ENCODE data around the gene HMCES. TPM values are rescaled to one million over a fixed set of nuclear protein-coding genes. Genes with fewer than 3 reads are reported as not detected.
"Not testable (repeated sequence)": the region's sequence is repeated elsewhere in the genome, so short reads cannot be mapped to it uniquely, and the experiment has no call there.

Gene HMCES
- total RNA-seq, 6 experiments from 2014 or later: 17.4 to 36.9 (median 20.1) TPM

DNA sequence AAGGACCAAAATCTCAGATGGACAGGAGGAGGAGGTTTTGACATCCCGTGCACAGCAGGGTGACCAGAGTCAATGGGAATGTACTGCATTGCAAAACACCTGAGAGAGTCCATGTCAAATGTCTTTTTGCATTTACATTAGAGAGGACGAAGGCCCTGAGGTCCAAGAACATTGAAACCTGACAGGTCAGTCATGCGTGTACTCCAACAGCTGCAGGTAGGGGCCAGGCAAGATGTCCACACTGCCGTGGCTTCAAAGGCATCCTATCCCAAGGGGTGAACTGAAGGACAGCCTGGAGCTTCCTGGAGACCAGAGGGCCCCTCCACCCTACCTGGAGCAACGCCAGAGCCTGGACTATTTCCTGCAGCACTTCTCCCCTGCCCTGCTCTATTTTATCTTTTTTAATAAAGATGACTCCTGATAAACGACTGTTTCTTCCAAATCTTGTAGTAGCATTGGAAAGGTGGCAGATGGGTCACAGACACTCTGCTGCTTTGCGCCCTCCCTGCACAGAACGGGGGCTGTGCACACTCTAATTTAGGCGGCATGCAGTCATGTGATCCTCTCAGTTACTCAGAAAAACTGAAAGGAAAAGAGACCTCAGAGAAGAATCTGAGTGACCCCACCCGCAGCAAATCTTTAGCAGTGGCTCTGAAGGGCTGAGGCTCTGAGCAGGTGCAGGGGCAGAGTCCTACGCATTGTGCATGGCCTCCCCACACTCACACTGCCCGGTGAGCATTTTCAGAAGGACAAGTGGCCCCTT lies 68.2 kb downstream of the HMCES start:
- no peak for TF ChIP-seq POLR2A (IDR thresholded peaks at IDR 0.05)
- TF ChIP-seq, protein P1, sequence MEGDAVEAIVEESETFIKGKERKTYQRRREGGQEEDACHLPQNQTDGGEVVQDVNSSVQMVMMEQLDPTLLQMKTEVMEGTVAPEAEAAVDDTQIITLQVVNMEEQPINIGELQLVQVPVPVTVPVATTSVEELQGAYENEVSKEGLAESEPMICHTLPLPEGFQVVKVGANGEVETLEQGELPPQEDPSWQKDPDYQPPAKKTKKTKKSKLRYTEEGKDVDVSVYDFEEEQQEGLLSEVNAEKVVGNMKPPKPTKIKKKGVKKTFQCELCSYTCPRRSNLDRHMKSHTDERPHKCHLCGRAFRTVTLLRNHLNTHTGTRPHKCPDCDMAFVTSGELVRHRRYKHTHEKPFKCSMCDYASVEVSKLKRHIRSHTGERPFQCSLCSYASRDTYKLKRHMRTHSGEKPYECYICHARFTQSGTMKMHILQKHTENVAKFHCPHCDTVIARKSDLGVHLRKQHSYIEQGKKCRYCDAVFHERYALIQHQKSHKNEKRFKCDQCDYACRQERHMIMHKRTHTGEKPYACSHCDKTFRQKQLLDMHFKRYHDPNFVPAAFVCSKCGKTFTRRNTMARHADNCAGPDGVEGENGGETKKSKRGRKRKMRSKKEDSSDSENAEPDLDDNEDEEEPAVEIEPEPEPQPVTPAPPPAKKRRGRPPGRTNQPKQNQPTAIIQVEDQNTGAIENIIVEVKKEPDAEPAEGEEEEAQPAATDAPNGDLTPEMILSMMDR (IDR thresholded peaks at IDR 0.05): no peak
- 35% methylated on average over 11 of the region's 12 CpGs for WGBS (ENCODE audit: insufficient coverage, low coverage, low lambda C conversion rate, missing lambda C conversion rate)
- Histone ChIP-seq H3K27me3 (no peaks in the 10 kb centered on the region), H3K27ac (no peak overlapping the region), H3K9me3 (no peaks in the 10 kb centered on the region), H3K36me3 (no peaks in the 10 kb centered on the region), H3K4me1 (peaks cover 0 to 5% (median 0%) of the 10 kb centered on the region in 4 donors), H3K4me3 (no peak overlapping the region)
- intact Hi-C loops (cut with DNase I): no loop called here
- ATAC-seq (peak in 2 of 4 donors; percentile 9 to 23), DNase-seq (no peak)

DNA sequence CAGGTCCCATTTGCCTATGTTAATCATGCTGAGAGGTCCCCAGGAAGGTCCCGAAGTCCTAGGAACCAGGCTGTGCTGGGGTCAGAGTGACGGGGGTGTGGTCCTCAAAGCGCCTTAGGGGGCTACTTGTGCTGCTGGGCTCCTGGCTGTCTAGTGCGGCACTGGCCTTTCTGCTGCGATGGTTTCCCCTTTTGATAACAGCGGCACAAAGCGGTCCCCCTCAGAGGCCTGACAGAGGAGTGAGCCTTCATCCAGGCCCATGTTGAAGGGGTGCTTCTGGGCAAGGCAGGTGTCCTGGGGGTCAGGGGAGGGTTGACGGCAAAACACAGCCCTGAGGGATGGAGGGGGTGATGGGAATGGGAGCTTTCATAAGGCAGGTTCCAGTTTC lies 68.8 kb downstream of the HMCES start:
- no peak overlapping the region for H3K27ac ChIP-seq

DNA sequence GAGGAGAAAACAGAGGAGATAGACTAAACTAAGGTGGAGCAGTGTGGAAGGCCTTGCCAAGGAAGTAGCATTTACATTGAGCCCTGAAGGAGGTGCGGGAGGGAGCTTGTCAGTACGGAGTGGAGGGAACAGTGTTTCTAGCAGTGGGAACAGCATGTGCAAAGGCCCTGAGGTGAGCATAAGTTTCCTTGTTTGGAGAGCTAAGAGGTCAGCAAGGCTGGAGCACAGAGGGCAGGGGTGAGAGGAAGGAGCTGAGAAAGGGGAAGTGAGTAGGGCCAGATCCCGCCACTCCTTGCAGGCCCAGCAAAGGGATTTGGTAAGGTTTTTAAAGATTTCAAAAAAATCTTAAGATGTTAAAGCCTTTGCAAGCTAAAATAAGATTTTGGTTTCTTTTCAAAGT lies 70.1 kb downstream of the HMCES start:
- Histone ChIP-seq H3K4me1 (peaks cover 0 to 5% (median 0%) of the 10 kb centered on the region in 4 donors), H3K27me3 (no peaks in the 10 kb centered on the region), H3K27ac (no peak overlapping the region), H3K36me3 (no peaks in the 10 kb centered on the region), H3K9me3 (no peaks in the 10 kb centered on the region), H3K4me3 (no peak overlapping the region)
- no peak for DNase-seq
- intact Hi-C loops (cut with DNase I): no loop called here
- TF ChIP-seq POLR2A (IDR thresholded peaks at IDR 0.05): no peak
- TF ChIP-seq, protein P1 (IDR thresholded peaks at IDR 0.05): no peak
- 80% methylated on average over 3 of the region's 3 CpGs for WGBS (ENCODE audit: insufficient coverage, low coverage, low lambda C conversion rate, missing lambda C conversion rate)
- peak in 1 of 4 donors; percentile 31 for ATAC-seq

More for the DNA sequence above, 68.8 kb downstream of the HMCES start:
- Histone ChIP-seq H3K4me3 (no peak overlapping the region), H3K4me1 (peaks cover 0 to 5% (median 0%) of the 10 kb centered on the region in 4 donors), H3K9me3 (no peaks in the 10 kb centered on the region), H3K27me3 (no peaks in the 10 kb centered on the region), H3K36me3 (no peaks in the 10 kb centered on the region)
- TF ChIP-seq POLR2A (IDR thresholded peaks at IDR 0.05): no peak
- TF ChIP-seq, protein P1 (IDR thresholded peaks at IDR 0.05): no peak
- 66% methylated on average over 5 of the region's 8 CpGs for WGBS (ENCODE audit: insufficient coverage, low coverage, low lambda C conversion rate, missing lambda C conversion rate)
- no peak for ATAC-seq
- intact Hi-C loops (cut with DNase I): no loop called here
- DNase-seq: no peak

DNA sequence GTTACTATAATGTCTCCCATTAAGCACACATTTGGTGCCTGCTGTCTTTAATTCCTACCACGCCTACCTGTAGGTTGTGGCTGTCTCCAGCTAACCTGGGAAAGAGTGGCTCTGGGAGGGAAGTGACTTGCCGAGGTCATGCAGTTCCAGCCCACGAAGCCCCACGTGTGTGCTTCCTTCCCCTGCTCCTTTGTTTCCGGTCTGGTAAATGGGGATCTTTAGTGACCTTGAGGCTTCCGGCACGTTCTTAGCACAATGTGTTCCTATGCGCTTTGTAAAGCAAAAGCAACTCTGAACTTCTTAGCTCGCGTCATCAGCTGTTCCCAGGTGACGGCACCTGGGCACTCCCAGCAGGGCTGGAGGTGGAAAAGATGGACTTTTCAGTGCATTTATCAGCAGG lies 70.5 kb downstream of the HMCES start:
- H3K27ac ChIP-seq; H3K4me3 ChIP-seq; DNase-seq; H3K36me3 ChIP-seq; H3K9me3 ChIP-seq; H3K4me1 ChIP-seq; H3K27me3 ChIP-seq; intact Hi-C loops (cut with DNase I): not testable (repeated sequence)
- WGBS (ENCODE audit: insufficient coverage, low coverage, low lambda C conversion rate, missing lambda C conversion rate): 65% methylated on average over 8 of the region's 11 CpGs
- peak; percentile 41 to 63 (median 48) for ATAC-seq

DNA sequence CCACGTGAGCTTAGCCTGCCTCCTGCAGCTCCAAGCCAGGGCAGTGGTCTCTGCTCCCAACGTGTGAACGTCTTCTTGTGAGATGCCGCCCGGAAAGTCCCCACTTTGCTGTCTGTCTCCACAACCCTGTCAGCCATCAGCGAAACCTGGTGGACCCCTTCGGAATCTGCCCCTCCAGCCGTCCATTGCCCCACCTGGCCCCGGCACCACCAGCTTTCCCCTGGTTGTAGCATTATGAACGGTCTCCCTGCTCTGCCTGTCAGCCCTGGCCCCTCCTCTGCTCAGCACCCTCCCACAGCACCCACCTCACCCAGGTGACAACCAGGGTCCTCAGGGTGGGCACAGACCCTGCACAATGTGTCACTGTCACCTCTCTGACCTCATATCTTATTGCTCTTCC lies 71.1 kb downstream of the HMCES start:
- no peak overlapping the region for H3K27ac ChIP-seq
- no peaks in the 10 kb centered on the region for H3K27me3 ChIP-seq
- intact Hi-C loops (cut with DNase I): no loop called here
- no peaks in the 10 kb centered on the region for H3K4me1 ChIP-seq
- no peak for DNase-seq
- no peak for ATAC-seq
- no peaks in the 10 kb centered on the region for H3K9me3 ChIP-seq
- 60% methylated on average over 1 of the region's 10 CpGs for WGBS (ENCODE audit: insufficient coverage, low coverage, low lambda C conversion rate, missing lambda C conversion rate)
- no peaks in the 10 kb centered on the region for H3K36me3 ChIP-seq
- H3K4me3 ChIP-seq: no peak overlapping the region
- TF ChIP-seq, protein P1 (IDR thresholded peaks at IDR 0.05): no peak
- no peak for TF ChIP-seq POLR2A (IDR thresholded peaks at IDR 0.05)

Data from right lobe of liver (tissue), 6 donors.